CD4-positive, alpha-beta T cell treated with Interleukin-6 for 4 hours (primary cell): ENCODE measurements around the gene REEP6.

Source experiments
- DNase-seq: peaks from one replicate; pipeline ENCODE4 v3.0.0-alpha.2; 2020; ENCODE audit warnings: mixed read lengths

REEP6 gene

GRCh38 chr19:1491114-1491848, at the start of gene REEP6:
REEP6 (plus strand) TSS chr19:1491181; CDS start chr19:1491270, 89 bp downstream.
- no peak for DNase-seq

GRCh38 chr19:1441677-1442438, 49.1 kb upstream of the REEP6 start:
- DNase-seq: no peak

- peak; percentile 79 for DNase-seq
Measured at GRCh38 chr19:1445185-1445931, 45.6 kb upstream of the REEP6 start.

GRCh38 chr19:1445932-1446712, 44.9 kb upstream of the REEP6 start:
- DNase-seq: no peak

GRCh38 chr19:1446713-1447481, 44.1 kb upstream of the REEP6 start:
- DNase-seq: peak; percentile 50

- no peak for DNase-seq
Measured at GRCh38 chr19:1447504-1447903, 43.5 kb upstream of the REEP6 start.

GRCh38 chr19:1447944-1448343, 43.0 kb upstream of the REEP6 start:
- no peak for DNase-seq

- peak; percentile 26 for DNase-seq
Measured at GRCh38 chr19:1449467-1450442, 41.2 kb upstream of the REEP6 start, which contains the start of gene APC2. APC2 (plus strand) TSS chr19:1450121; CDS start chr19:1453002, 2,881 bp downstream.

GRCh38 chr19:1450735-1451731, 39.9 kb upstream of the REEP6 start:
- DNase-seq: no peak

- DNase-seq: no peak
Measured at GRCh38 chr19:1451916-1452801, 38.8 kb upstream of the REEP6 start.

- DNase-seq: no peak
Measured at GRCh38 chr19:1452802-1453524, 38.0 kb upstream of the REEP6 start.

GRCh38 chr19:1453525-1454364, 37.2 kb upstream of the REEP6 start:
- no peak for DNase-seq

- no peak for DNase-seq
Measured at GRCh38 chr19:1455002-1455335, 36.0 kb upstream of the REEP6 start.

- peak; percentile 47 for DNase-seq
Measured at GRCh38 chr19:1455336-1456120, 35.5 kb upstream of the REEP6 start.

GRCh38 chr19:1456121-1456900, 34.7 kb upstream of the REEP6 start:
- DNase-seq: no peak
